HG03520 (cell line): ENCODE data around the gene ZNF397.
"Not testable (repeated sequence)": the region's sequence is repeated elsewhere in the genome, so short reads cannot be mapped to it uniquely, and the experiment has no call there.

Source experiments
- ATAC-seq: cut with Tn5 transposase; IDR thresholded peaks from one replicate; pipeline ENCODE4 v1.9.1; 2021; ENCODE audit warnings: mild to moderate bottlenecking, moderate library complexity; ENCODE audit not compliant: unreplicated experiment

ZNF397 gene

DNA sequence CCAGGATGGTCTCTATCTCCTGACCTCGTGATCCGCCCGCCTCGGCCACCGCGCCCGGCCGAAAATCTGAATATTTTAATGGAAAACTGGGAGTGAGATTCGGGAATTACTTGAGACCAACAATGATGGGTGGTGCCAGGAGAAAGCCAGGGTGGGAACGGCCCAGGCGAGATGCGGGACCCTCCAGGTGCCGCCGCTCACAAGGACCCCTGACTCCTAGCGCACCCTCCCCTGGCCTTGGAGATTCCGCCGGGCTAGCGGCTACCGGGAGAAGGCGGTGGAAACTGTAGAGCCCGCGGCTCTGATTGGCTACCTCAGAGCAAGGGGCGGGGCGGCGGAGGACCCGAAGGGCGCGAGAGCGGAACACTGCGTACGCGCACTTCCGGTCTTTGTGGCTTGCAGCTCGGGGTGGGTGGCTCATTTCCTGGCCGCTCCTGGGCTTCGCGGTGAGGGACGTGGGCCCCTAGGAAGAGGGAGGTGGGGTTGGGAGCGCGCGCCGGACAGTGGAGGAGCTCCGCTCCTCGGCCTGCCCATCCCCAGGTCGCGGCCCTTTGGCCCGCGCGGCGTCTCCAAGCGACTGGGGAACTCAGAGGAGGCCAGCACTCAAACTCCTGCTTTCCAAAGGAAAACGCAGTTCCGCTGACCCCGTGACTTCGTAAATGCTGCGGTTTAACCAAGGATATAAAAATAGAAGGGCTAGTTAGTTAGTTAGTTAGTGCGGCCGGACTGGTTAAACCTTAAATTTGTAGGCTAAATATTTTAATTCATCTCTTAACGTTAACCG lies at the start of gene ZNF397:
TSS of gene ZNF397 (plus strand) at position 371 of the 784 bp plus-strand sequence. CDS start 1,437 bp downstream, outside the sequence.
- peak; percentile 98 for ATAC-seq

DNA sequence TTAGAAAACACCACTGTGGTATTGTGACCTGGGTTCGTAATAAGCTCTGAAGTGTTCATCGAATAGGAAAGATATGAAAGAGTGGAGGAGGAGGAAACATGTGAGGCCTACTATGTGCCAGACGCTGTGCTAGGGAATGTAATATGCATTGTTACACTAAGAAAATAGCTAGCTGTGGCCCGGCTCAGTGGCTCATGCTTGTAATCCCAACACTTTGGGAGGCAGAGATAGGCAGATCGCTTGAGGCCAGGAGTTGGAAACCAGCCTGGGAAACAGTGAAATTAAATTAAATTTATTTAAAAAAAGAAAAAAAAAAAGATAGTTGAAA lies 49.2 kb upstream of the ZNF397 start:
- ATAC-seq = no peak

DNA sequence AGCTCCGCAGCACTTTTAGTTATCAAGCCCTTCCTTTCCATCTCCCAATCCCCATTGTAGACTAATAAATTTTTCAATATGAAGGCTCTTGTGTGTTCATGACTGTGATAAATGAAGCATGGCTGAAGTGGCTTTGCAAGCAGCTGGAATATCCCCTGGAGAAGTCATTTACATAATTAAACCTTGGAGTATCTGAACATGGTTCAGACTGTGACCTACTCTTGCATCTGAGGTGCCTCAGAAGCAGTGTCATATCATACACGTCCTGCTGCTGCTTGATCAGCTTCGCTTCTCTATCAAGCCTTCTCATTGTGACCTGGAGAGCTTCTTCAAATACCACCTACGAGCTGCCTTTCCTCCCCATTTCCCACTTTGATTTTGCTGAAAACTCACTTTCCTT lies 48.4 kb upstream of the ZNF397 start:
- no peak for ATAC-seq

DNA sequence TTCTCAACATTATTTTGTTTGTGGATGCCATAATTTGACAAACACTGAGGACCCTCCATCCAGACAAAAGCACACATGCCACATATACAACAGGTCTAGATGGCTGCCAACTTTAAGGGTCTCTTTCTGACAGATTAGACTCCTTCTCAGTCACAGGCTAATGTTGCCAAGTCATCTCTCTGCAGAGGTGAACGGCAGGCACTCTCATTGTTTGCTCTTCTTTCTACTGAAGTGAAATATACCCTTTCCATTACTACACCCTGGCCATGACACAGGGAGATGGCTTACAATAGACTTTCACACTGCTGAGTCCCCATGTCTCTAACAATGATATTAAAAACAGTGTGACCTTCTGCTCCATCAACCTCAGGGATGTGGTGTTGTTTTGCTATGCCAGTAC lies 47.5 kb upstream of the ZNF397 start:
- no peak for ATAC-seq

DNA sequence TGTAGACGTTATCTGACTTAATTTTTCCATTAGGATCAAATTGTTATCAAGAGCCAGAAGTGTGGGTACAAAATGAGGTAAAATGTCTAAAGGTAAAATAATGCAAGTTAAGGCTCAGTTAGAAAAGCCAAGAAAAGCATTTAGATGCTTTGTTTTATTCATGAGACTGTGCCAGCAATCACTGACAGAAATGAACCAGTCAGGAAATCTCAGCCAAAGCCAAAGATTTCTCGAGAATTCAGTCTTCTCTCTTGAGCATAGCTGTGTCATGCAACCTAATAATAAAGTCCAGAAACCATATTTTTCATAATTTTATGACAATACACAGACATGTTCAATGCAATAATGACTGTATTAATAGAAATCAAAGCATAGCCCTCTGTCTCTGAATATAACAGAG lies 43.5 kb upstream of the ZNF397 start:
- no peak for ATAC-seq

DNA sequence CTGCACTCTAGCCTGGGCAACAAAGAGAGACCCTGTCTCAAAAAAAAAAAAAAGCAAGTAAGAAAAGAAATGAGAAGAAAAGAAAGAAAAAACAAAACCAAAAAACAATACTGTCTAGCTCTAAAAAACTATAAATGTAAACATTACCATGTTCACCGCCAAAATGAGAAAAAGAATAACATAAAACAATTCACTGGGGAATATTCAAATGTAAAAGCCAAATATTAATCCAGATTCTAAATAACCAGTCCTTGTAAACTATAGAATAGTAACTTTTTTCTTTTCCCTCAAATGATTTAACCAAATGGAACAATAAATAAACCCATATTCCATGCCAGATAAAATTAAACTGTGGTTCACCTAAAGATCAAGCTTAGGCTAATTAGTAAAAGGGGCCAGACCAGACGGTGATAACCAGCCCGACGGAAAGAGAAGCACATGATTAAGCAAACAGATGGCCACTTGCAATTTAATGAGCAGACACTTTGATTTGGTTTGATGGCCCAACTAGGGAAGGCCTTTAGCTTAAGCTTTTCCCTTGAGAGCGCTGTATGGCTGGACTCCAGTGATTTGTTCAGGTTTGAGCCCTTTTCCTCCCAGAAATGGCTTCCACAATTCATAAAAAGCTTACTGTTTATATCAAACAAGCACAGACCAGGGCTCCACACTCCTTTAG lies 39.4 kb upstream of the ZNF397 start:
- ATAC-seq = no peak

DNA sequence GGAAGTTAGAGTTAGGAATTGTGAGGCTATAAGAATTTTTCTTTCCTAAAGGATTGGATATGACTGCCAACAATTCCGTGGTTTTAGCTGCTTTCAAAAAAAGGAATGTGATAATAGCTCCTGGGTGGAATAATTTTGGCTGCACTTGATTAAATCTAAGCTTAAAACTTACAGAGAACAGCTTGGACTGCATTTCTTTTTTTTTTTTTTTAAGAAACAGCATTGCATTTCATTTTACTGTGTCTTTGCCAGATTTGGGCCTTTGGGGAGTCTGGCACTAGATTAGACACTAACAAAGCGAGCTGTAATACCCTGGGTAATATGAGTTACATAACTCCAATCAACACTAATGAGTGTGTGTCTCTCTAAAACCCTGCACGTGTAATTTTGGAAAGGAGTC lies 37.8 kb upstream of the ZNF397 start:
- ATAC-seq = no peak

DNA sequence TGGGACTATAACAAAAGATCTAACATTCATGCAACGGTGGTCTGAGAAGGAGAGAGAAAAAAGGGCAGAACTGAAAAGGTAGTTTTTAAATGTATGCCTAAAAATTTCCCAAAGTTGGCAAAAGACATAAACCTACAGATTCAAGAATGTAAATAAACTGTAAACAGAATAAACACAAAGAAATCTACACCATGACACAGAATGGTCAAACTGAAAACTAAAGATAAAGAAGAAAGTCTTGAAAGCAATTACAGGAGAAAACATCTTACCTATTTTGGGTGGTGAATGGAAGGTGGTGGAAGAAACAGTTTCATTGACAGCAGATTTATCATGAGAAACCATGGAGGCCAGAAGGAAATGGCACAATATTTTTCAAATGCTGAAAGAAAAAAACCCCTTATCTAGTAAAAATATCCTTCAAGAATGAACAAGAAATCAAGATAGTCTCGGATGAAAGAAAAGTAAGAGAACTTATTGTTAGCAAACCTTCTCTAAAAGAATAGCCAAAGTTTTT lies 35.6 kb upstream of the ZNF397 start:
- ATAC-seq = no peak

DNA sequence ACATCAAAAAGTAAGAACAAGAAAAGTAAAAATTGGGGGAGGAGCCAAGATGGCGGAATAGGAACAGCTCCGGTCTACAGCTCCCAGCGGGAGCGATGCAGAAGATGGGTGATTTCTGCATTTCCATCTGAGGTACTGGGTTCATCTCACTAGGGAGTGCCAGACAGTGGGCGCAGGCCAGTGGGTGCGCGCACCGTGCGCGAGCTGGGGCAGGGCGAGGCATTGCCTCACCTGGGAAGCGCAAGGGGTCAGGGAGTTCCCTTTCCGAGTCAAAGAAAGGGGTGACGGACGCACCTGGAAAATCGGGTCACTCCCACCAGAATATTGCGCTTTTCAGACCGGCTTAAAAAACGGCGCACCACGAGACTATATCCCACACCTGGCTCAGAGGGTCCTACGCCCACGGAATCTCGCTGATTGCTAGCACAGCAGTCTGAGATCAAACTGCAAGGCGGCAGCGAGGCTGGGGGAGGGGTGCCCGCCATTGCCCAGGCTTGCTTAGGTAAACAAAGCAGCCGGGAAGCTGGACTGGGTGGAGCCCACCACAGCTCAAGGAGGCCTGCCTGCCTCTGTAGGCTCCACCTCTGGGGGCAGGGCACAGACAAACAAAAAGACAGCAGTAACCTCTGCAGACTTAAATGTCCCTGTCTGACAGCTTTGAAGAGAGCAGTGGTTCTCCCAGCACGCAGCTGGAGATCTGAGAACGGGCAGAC lies 34.9 kb upstream of the ZNF397 start:
- not testable (repeated sequence) for ATAC-seq

DNA sequence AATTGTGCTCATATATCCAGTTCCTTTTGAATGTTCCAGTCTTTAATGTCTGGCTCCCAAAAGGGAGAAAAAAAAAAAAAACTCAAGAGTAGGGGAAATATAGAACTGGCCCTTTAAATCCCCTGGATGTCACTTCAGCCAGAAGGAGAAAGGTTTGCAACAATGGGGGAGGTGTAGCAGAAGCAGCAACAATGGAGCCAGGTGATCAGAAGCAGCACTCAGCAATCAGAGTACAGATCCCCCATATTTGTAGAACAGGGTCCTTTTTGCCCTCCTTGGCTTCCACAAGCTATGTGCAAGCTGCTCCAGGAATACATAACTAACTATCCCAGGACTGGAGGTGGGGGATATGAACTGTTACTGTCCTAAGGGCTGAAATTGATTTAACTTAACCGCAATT lies 25.8 kb upstream of the ZNF397 start:
- no peak for ATAC-seq

DNA sequence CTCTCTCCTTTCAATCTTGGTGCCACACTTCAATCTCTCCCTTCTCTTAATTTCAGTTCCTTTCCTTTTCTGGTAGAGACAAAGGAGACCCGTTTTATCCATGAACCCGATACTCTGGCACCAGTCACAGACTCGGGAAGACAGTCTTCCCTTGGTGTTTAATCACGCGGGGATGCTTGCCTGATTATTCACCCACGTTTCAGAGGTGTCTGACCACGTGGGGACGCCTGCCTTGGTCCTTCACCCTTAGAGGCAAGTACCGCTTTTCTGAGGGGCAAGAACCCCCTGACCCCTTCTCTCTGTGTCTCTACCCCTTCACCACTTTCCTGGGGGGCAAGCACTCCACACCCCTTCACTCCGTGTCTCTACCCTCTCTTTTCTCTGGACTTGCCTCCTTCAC lies 24.2 kb upstream of the ZNF397 start:
- not testable (repeated sequence) for ATAC-seq

DNA sequence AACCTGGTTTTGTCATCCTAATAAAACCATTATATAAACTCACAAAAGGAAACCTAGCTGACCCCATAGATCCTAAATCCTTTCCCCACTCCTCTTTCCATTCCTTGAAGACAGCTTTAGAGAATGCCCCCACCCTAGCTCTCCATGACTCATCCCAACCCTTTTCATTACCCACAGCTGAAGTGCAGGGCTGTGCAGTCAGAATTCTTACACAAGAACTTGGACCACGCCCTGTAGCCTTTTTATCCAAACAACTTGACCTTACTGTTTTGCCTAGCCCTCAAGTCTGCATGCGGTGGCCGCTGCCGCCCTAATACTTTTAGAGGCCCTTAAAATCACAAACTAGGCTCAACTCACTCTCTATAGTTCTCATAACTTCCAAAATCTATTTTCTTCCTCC lies 21.5 kb upstream of the ZNF397 start:
- not testable (repeated sequence) for ATAC-seq

DNA sequence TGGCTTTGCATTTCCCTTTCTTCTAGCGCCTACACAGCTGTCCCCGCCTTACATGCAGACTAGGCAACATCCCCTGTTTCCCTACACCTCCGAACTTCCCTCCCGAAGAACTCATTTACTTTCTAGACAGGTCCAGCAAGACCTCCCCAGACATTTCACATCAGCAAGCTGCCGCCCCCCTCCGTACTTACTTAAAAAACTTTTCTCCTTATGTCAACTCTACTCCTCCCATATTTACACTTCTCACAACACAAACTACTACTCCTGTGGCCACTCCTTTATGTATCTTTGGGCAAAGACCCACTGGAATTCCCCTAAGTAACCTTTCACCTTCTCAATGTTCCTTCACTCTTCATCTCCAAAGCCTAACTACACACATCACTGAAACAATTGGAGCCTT lies 20.4 kb upstream of the ZNF397 start:
- ATAC-seq = no peak

DNA sequence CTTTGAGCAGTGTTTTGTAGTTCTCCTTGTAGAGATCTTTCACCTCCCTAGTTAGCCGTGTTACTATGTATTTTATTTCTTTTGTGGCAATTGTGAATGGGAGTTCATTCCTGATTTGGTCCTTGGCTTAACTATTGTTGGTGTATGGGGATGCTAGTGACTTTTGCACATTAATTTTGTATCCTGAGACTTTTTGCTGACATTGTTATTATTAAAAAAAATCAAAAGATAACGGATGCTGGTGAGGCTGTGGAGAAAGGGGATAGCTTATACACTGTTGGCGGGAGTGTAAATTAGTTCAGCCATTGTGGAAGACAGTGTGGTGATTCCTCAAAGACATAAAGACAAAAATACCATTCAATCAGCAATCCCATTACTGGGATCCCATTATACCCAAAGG lies 17.0 kb upstream of the ZNF397 start:
- no peak for ATAC-seq

DNA sequence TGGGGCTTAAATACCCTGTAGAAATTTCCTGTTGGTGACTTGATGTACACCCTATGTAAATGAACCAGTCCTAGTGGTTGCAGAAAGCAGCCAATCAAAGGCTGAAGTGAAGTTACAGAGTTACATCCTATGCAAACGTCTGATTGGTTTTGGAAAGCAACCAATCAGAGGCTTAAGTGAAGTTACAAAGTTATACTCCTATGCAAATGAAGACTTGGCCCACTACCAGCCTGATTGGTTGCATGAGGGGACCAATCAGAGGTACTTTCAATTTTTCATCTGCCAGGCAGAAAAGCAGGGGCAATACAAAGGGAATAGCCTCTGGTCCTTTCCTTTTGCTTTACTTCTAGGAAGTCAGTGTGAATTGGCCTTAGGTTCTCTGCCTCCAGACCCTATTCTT lies 13.6 kb upstream of the ZNF397 start:
- ATAC-seq = no peak

DNA sequence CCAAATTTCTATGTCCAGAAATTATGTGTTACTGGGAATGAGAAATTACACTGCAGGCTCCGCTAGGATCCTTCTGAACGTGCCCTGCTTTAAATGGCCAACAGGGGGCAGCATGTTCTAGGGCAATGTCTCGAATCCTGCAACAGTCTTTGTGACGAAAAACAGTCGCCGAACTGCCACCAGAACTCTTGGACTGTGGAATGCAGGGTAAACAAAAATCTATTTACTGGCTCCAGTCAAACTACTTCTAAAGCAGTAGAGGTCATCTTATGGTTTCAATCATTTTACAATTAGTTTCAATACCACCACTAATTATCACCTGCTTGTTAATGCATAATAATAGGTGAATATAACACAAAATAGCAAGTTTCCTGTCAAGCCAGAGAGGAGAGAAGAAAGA lies 9.8 kb upstream of the ZNF397 start:
- ATAC-seq = peak; percentile 85

DNA sequence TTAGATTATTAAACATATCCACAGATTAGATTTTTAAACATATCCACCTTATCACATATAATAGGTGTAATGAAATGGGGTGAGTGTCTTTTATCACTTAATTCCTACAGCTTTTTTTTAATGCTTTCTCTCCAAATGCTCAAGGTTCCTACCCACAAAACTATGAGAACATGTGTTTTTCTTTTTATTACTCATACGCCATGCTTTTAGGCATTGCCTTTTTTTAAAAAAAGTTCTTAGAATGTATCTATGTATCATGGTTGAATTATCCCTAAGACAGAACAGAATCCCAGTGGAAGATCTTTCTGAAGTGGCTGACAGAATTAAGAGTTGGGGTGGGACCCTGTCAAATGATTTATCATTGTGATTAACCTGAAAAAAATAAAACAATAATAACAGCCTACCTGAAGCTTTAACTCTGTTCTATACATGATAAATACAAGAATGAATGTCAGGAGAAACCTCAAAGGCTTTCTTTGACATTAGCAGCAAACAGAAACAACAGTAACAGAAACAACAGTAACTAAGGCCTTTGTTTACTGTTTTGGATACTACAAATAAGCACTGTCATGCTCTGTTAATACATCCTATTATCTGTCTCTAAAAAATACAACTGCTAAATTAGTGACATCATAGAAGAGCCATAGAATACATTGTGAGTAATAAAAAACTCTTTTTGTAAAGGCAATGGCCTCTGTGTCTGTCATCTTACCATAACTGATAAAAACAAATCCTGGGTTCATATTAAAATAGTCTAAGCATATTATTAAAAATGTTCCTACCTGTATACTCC lies 4.1 kb upstream of the ZNF397 start:
- no peak for ATAC-seq

DNA sequence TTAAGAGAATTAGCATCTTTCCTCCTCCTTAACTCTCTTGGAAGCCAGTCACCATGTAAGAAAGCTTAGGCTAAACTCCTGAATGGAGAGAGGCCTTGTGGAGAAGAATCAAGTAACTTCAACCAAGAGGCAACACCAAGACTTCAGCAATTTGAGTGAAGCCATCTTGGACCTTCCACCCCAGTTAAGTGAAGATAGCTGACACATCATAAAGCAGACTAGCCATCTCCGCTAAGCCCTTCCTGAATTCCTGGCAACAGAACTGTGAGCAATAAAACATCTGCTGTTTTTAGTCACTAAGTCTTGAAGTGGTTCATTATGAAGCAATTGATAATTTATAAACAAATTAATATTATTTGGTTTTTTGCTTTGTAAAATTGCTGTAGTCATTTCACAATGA lies 1.5 kb upstream of the ZNF397 start:
- no peak for ATAC-seq

DNA sequence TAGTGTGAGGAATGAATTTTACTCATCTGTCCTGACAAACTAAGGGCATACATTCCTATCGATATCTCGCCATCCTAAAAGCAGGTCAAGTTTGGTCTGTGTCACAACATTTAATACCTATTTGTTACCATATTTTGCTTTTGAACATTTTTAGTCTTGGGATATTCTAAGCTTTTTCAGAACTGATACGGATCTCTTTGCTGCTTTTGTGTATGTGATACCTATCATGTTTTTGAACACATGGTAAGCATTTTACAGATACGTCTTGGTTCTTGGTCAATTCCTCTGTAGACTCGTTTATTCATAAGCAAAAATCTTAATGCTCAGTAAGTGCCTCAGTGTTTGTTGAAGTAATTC lies 592 bp downstream of the ZNF397 start:
- ATAC-seq = peak; percentile 3

DNA sequence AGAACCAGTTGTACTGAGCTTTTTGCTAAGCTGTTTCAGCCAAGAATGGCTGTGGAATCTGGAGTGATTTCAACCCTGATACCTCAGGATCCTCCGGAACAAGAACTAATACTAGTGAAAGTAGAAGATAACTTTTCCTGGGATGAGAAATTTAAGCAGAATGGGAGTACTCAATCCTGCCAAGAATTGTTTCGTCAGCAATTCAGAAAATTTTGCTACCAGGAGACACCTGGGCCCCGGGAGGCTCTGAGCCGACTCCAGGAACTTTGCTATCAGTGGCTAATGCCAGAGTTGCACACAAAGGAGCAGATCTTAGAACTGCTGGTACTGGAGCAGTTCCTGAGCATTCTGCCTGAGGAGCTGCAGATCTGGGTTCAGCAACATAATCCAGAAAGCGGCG lies 1.6 kb downstream of the ZNF397 start:
- no peak for ATAC-seq

DNA sequence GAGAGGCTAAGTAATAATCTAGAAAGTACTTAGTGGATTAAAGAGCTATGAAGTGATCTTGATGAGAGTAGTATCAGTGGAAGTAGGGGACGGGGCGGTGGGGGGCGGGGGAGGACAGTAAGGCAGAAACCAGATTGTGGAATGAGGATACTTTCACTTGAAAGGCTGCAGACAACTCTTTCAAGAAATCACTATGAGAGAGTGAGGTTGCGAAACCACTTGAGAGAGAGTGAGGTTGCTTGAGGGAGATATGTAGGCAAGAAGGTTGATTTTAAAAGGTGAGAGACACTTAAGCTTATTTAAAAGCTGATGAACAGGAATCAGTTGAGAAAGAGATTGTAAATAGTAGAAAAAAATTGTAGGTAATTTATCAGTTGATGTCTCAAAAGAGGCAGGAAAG lies 3.8 kb downstream of the ZNF397 start:
- ATAC-seq = no peak
